HL-60/S4 (cell line): Measurements from ENCODE around the gene CSTB.

Experiments
- in situ Hi-C: fragments of 300-500 bp; cut with MboI; formaldehyde crosslinking; loops from 2 replicates; pipeline ENCODE4 v1.14.3; 2022; ENCODE audit warnings: low sequenced_read_pairs

Gene CSTB

GRCh38 chr21:43753439-43753799 lies 22.7 kb downstream of the CSTB start:
- in situ Hi-C loops: no loop called here

- in situ Hi-C loops: no loop called here
Observed at GRCh38 chr21:43752758-43753438, 23.2 kb downstream of the CSTB start.

- in situ Hi-C loops: no loop called here
Observed at GRCh38 chr21:43751955-43752591, 24.0 kb downstream of the CSTB start.

GRCh38 chr21:43750339-43751033 lies 25.6 kb downstream of the CSTB start:
- in situ Hi-C loops: no loop called here

GRCh38 chr21:43749651-43750262 lies 26.4 kb downstream of the CSTB start:
- in situ Hi-C loops: no loop called here

GRCh38 chr21:43748622-43749021 lies 27.5 kb downstream of the CSTB start:
- in situ Hi-C loops: no loop called here

- in situ Hi-C loops: no loop called here
Observed at GRCh38 chr21:43745772-43746517, 30.2 kb downstream of the CSTB start.

- in situ Hi-C loops: no loop called here
Observed at GRCh38 chr21:43744725-43745124, 31.4 kb downstream of the CSTB start.

- in situ Hi-C loops: no loop called here
Observed at GRCh38 chr21:43743947-43744346, 32.2 kb downstream of the CSTB start.

- in situ Hi-C loops: no loop called here
Observed at GRCh38 chr21:43741423-43742096, 34.5 kb downstream of the CSTB start.

- in situ Hi-C loops: no loop called here
Observed at GRCh38 chr21:43740497-43741156, 35.5 kb downstream of the CSTB start.

GRCh38 chr21:43739621-43740435 lies 36.3 kb downstream of the CSTB start:
- in situ Hi-C loops: no loop called here

- in situ Hi-C loops: no loop called here
Observed at GRCh38 chr21:43737158-43737950, 38.8 kb downstream of the CSTB start.

GRCh38 chr21:43736224-43736883 lies 39.8 kb downstream of the CSTB start:
- in situ Hi-C loops: no loop called here

- in situ Hi-C loops: no loop called here
Observed at GRCh38 chr21:43735236-43736091, 40.6 kb downstream of the CSTB start.

- in situ Hi-C loops: no loop called here
Observed at GRCh38 chr21:43734928-43735229, 41.2 kb downstream of the CSTB start.
